ENCODE data around the gene CRB2. TPM values are rescaled to one million over a fixed set of nuclear protein-coding genes. Genes with fewer than 3 reads are reported as not detected.

The CRB2 gene
- total RNA-seq, 1 experiment from 2014 or later: 0.07 TPM

GRCh38 chr9:123371228-123371584, 15.2 kb downstream of the CRB2 start:
- POLR2A ChIA-PET: interaction anchor here (0.6 kb wide), 1 partner anchor 149 kb away, joined by 4 read pairs; no protein-coding TSS in a partner anchor
- Histone ChIP-seq H3K4me2 (ENCODE audit: low read length) (no peak overlapping the region), H2AFZ (ENCODE audit: low read depth, low read length, poor library complexity, severe bottlenecking) (no peak overlapping the region), H3K4me1 (ENCODE audit: control insufficient read depth in 1 of 2, insufficient read depth in 2 of 2, low read length in 2 of 2) (peaks cover 24 to 25% of the 10 kb centered on the region in 2 experiments), H3K36me3 (ENCODE audit: control insufficient read depth in 1 of 2, insufficient read depth in 2 of 2, low read length in 2 of 2) (no peaks in the 10 kb centered on the region), H3K27ac (ENCODE audit: low read depth, low read length) (no peak overlapping the region), H4K20me1 (ENCODE audit: insufficient read depth) (no peaks in the 10 kb centered on the region), H3K9me2 (ENCODE audit: insufficient read depth) (no peaks in the 10 kb centered on the region), H3K9me3 (ENCODE audit: control insufficient read depth in 1 of 2, insufficient read depth in 1 of 2, low read depth in 1 of 2, low read length in 2 of 2) (no peaks in the 10 kb centered on the region), H3K4me3 (replicated peaks in 1 of 2; ENCODE audit: low read depth in 1 of 2, low read length in 2 of 2) (no peak overlapping the region), H3K27me3 (ENCODE audit: insufficient read depth, low read length) (no peaks in the 10 kb centered on the region), H3K9ac (ENCODE audit: low read length) (no peak overlapping the region), H3K79me2 (ENCODE audit: insufficient read depth, low read length) (no peaks in the 10 kb centered on the region)
- DNase-seq (ENCODE audit: low read depth, low spot score): no peak
- TF ChIP-seq CTCF (IDR thresholded peaks at IDR 0.05 in 2 of 3, conservative IDR thresholded peaks at IDR 0.05 in 1 of 3; ENCODE audit: borderline replicate concordance in 1 of 3, insufficient read depth in 1 of 3, low read depth in 2 of 3, low read length in 2 of 3): no peak
- CTCF ChIA-PET: no interaction called here
- BruUV-seq (replicated peaks): no TSS peak
- intact Hi-C loops (cut with micrococcal nuclease): no loop called here
- RAD21 ChIA-PET (ENCODE audit: low non-redundant PET in 1 of 2, low total read pairs in 2 of 2, uncharacterized antibody in 2 of 2, unreplicated experiment in 2 of 2): no interaction called here
- no peak for ATAC-seq

- no peaks in the 10 kb centered on the region for H3K9me2 ChIP-seq (ENCODE audit: insufficient read depth)
- no peak for ATAC-seq
- no peaks in the 10 kb centered on the region for H3K9me3 ChIP-seq (ENCODE audit: control insufficient read depth in 1 of 2, insufficient read depth in 1 of 2, low read depth in 1 of 2, low read length in 2 of 2)
- POLR2A ChIA-PET: interaction anchor here (0.6 kb wide), 1 partner anchor 148 kb away, joined by 4 read pairs; no protein-coding TSS in a partner anchor
- no peaks in the 10 kb centered on the region for H4K20me1 ChIP-seq (ENCODE audit: insufficient read depth)
- TF ChIP-seq EGR1 (IDR thresholded peaks at IDR 0.05; ENCODE audit: low read depth) (no peak), ELF1 (IDR thresholded peaks at IDR 0.05; ENCODE audit: borderline replicate concordance, low read depth) (no peak)
- H3K79me2 ChIP-seq (ENCODE audit: insufficient read depth, low read length): no peaks in the 10 kb centered on the region
- H3K4me1 ChIP-seq (ENCODE audit: control insufficient read depth in 1 of 2, insufficient read depth in 2 of 2, low read length in 2 of 2): peaks cover 26 to 27% of the 10 kb centered on the region in 2 experiments
- no peak overlapping the region for H3K9ac ChIP-seq (ENCODE audit: low read length)
- RAD21 ChIA-PET (ENCODE audit: low non-redundant PET in 1 of 2, low total read pairs in 2 of 2, uncharacterized antibody in 2 of 2, unreplicated experiment in 2 of 2): no interaction called here
- no peak overlapping the region for H2AFZ ChIP-seq (ENCODE audit: low read depth, low read length, poor library complexity, severe bottlenecking)
- no peak overlapping the region for H3K4me2 ChIP-seq (ENCODE audit: low read length)
- no peaks in the 10 kb centered on the region for H3K27me3 ChIP-seq (ENCODE audit: insufficient read depth, low read length)
- CTCF ChIA-PET: no interaction called here
- no peaks in the 10 kb centered on the region for H3K36me3 ChIP-seq (ENCODE audit: control insufficient read depth in 1 of 2, insufficient read depth in 2 of 2, low read length in 2 of 2)
- intact Hi-C loops (cut with micrococcal nuclease): no loop called here
- no peak for DNase-seq (ENCODE audit: low read depth, low spot score)
- BruUV-seq (replicated peaks): no TSS peak
- no peak overlapping the region for H3K4me3 ChIP-seq (replicated peaks in 1 of 2; ENCODE audit: low read depth in 1 of 2, low read length in 2 of 2)
- H3K27ac ChIP-seq (ENCODE audit: low read depth, low read length): no peak overlapping the region
Measured at GRCh38 chr9:123371805-123372590, 16.0 kb downstream of the CRB2 start.
